Body of pancreas (tissue), 4 donors: ENCODE data around the gene STRADB.

ENCODE experiments used
- POLR2A ChIP-seq, 3 donors: fragments of 450-650 bp; IDR thresholded peaks; one replicate each; pipeline ENCODE4 v1.6.1; 2016; ENCODE audit warnings: antibody characterized with exemption in 3 of 3, mild to moderate bottlenecking in 2 of 3
- TF ChIP-seq, protein P1 (sequence below), 7 experiments: fragments of 450-650 bp in 4 of 7; fragments of 200-600 bp in 3 of 7; sonication (generic) in 3 of 7; IDR thresholded peaks; one replicate each; pipeline ENCODE4 v1.5.1; 2016 to 2019; ENCODE audit warnings: antibody characterized with exemption in 7 of 7

DNA sequence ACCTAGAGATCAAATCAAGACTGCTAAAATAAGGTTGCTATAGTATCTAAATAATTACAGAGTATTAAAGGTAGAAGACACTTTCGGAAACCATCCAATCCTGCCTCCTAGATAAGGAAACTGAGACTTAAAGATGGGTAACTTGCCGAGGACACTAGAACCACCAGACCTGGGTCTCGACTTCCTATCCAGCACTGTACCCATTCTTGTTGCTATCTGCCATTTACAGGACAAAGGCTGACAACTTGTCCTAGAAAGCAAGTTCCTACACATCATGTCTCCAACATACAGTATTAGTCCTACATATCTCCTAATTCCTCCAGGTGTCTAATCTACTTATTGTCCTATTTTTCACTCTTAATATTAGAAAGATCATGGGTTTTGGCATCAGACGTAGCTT lies 38.0 kb upstream of the STRADB start:
- TF ChIP-seq, protein P1, sequence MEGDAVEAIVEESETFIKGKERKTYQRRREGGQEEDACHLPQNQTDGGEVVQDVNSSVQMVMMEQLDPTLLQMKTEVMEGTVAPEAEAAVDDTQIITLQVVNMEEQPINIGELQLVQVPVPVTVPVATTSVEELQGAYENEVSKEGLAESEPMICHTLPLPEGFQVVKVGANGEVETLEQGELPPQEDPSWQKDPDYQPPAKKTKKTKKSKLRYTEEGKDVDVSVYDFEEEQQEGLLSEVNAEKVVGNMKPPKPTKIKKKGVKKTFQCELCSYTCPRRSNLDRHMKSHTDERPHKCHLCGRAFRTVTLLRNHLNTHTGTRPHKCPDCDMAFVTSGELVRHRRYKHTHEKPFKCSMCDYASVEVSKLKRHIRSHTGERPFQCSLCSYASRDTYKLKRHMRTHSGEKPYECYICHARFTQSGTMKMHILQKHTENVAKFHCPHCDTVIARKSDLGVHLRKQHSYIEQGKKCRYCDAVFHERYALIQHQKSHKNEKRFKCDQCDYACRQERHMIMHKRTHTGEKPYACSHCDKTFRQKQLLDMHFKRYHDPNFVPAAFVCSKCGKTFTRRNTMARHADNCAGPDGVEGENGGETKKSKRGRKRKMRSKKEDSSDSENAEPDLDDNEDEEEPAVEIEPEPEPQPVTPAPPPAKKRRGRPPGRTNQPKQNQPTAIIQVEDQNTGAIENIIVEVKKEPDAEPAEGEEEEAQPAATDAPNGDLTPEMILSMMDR (IDR thresholded peaks at IDR 0.05): no peak
- TF ChIP-seq POLR2A (IDR thresholded peaks at IDR 0.05): no peak
